Nucleus accumbens (tissue), 56 donors: Measurements from ENCODE around the gene ABCA7.
A peak's percentile ranks its signal among the peaks of the same experiment; 100 is the strongest.
"Not testable (repeated sequence)": the region's sequence is repeated elsewhere in the genome, so short reads cannot be mapped to it uniquely, and the experiment has no call there.

ENCODE experiments used
- DNase-seq, 56 donors: peaks; one replicate each; lab custom pipeline; 2025; lab: John Stamatoyannopoulos, UW

Gene ABCA7

DNA sequence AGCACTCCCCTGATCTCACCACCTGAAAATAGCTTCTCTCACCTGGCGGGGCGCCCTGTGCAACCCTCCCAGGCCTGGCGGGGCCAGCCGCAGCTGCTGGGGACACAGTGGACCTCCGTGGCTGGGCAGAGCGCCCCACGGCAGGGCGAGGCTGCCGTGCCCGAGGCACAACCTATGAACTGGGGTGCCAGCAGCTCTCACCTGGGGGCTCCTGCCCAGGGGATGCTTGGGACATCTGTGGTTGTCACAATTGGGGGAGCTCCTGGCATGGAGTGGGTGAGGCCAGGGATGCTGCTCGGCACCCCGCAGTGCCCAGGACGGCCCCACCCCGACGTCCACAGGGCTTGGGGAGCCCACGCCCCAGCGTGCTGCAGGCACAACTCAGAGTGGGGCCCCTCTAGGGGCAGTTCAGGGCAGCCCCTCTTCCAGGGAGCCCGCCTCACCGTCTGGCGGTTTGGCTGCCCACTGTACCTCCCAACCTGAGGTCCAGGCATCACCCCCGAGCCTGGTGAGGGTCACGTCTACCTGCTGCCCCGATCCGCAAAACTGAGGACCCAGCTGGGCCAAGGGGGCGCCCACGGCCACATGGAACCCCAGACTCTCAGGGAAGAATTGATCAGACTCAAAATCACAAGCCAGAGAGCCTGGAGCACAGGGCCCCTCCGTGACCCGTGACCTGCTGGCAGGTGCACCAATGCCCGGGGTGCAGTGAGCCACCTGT lies 24.7 kb upstream of the ABCA7 start:
- no peak for DNase-seq

DNA sequence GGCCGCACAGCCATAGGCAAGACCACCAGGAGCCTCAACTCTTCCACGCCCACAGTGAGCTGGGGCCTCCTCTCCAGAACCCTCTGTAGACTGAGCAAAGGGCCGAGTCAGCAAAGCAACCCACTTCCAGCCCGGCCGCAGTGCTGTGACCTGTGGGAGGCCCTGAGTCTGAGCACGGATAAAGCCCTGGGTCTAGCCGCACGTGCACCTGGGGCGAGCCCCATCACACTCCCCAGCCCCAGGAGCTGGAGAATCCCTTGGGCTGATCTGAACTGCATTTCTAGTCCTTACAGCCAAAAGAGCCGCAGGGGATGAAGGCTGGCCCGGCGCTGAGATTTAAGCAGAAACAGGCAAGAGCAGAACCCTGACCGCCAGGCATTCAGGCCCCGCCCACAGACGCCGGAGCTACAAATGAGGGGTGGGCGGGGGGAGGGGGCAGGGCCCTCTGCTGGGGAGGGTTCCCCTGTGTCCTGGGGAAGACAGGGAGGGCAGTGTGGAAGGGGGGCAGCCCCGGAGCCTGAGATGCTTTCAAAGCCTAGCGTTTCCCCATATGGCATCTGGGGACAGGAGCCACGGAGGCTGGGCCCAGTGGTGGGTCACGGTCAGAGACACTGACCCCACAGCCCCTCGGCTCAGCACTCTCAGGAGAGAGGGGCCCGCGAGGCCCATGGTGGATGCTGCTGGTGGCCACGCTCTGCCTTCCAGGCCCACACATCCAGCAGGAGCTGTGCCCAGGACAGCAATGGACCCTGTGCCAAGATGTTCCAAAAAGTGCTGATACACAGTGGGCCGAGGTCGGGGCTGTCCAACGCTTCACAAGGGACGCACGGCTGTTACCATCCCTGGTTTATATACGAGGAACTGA lies 23.9 kb upstream of the ABCA7 start:
- DNase-seq: no peak

DNA sequence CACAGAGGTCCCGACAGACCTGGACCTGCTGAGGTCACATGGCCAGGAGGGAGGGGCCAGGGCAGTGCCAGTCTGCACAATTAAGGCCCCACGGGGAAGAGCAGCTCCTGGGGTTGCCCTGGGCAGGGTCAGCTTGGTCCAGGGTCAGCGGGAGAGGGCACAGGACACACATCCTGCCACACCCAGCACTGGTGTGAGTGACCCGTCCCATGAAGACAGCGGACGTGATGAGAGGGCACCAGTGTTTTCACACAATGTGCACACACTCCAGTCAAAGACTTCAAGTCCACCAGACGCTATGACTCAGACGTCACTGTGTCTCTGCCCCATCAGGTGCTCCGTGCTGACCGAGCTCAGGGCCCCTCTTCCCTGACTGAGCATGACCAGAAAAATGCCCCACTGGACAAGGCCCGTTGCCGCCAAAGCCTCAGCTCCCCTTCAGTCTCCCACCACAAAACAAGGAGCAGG lies 23.2 kb upstream of the ABCA7 start:
- no peak for DNase-seq

DNA sequence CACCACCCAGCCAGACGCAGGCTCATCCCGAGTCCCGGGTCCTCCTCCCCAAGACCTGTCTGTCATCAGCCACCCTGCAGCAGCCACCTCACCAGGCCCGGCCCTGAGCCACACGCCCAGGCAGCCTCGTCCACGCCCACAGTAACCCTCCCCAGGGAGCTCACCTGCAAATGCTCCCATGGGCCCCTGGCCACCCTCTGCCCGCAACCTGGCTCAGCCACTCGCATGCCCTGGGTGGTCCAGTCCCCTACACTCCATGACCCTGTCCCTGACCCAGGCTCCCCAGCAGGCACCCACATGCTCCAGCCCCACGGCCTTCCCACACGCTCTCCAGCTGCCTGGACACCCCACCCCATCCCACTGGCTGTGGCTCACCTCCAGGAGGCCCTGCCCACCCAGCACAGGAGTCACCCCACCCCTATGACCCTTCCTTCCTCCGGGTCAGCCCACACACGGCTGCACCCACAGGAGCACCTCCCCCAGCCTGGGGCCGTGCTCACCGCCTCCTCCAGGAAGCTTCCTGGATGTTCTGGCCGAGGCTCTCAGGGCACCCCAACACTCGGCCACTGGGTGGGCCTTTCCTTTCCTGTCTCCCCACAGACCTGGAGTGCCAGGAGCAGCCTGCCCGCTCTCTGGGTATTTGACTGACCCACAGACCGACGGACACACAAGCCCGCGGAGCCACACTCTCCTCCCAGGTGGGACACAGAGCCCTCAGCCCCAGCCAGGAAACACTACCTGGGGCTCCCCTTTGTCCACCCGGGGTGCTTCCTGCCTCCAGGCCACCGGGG lies 22.6 kb upstream of the ABCA7 start:
- no peak for DNase-seq

- no peak for DNase-seq
These were observed 22.0 kb upstream of the ABCA7 start for GRCh38 chr19:1017906-1018305.

- no peak for DNase-seq
These were observed 21.5 kb upstream of the ABCA7 start for GRCh38 chr19:1018393-1018792.

- DNase-seq: no peak
These were observed 20.8 kb upstream of the ABCA7 start for GRCh38 chr19:1018932-1019615.

GRCh38 chr19:1019616-1019961 lies 20.3 kb upstream of the ABCA7 start:
- DNase-seq: no peak

GRCh38 chr19:1019980-1020867 lies 19.7 kb upstream of the ABCA7 start:
- peak in 8 of 56 donors; percentile 28 to 60 (median 47) for DNase-seq

GRCh38 chr19:1020868-1021425 lies 19.0 kb upstream of the ABCA7 start, which contains the start of gene TMEM259:
TMEM259 (minus strand) TSS chr19:1021123; CDS start chr19:1020996, 127 bp downstream.
- peak; percentile 57 to 99 (median 94) for DNase-seq

GRCh38 chr19:1023883-1024188 lies 16.1 kb upstream of the ABCA7 start:
- DNase-seq: not testable (repeated sequence)

- DNase-seq: not testable (repeated sequence)
These were observed 14.8 kb upstream of the ABCA7 start for GRCh38 chr19:1025080-1025479.

DNA sequence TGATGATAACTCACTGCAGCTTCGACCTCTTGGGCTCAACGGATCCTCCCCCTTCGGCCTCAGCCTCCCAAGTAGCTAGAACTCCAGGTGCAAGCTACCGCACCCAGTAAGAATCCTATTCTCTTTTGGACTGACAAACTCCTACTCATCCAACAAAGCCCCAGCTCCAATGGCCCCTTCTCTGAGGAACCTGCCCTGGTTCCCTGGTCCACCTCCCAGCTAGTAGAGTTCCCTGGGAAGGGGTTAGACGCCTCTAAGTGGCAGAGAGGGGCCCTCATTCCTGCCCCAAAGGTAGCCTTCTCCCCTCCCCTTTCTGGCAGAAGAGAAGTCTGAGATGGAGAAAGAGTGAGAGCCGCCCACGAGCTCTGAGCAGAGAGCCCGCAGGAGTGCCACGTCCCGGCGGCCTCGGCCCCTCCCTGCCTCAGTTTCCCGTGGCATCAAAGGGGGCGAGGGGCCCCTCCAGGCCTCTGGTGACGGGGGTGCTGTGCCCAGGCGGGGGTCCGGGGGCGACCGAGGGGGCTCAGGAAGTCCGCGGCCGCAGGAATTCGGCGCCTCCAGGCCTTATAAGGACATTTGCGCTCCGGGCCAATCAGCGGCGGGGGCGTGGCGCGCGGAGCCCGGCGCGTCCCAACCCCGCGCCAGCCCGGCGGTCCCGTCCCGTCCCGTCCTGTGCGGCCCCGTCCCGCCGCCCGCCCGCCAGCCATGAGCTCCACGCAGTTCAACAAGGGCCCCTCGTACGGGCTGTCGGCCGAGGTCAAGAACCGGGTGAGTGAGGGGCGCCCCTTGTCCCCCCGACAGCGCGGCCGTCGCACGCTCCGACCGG lies 13.7 kb upstream of the ABCA7 start, which contains the start of gene CNN2:
CNN2 (plus strand) TSS at position 649 of the 823 bp plus-strand sequence; CDS start at position 703, 54 bp downstream.
- peak in 3 of 56 donors; percentile 7 to 56 (median 32) for DNase-seq

- no peak for DNase-seq
These were observed 12.9 kb upstream of the ABCA7 start for GRCh38 chr19:1026783-1027649.

GRCh38 chr19:1027650-1028061 lies 12.3 kb upstream of the ABCA7 start:
- no peak for DNase-seq

DNA sequence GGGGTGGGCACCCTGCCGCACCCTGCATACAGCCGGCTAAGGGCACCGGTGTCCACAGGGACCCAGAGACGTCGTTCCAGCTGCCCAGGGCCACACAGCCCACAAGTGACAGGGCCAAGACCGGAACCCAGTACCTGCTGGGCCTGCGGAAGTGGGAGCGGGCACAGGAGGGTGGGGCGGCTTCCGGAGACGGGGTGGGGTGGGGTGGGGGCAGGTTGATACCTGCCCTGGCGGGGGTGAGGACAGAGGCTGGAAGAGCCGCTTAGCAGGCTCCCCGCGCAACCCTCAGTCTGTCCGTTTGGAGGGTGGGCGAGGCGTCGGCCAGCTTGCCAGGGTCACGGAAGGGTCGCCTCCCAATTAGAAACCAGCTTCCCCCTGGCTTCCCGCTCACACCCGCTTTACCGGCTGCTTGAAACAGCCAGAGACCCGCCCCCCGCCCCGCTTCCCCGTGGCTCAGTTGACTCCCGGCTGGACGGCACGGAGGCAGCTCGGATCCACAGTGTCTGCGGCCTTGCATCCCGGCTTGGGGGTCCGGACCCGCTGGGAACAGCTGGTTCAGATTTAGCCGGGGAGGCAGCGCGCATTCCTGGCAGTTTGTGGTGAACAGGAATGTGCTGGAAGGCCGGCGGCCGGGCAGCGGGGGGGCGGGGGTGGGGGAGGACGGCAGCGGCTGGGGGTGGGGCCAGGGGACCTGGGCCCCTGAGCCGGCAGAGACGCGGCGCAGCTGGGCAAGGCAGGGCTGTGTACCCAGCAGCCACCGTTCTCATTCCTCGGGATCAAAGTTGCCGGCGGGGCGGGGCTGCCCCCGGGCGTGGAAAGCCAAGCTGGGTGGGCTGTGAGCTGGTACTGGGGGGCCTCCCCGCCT lies 11.6 kb upstream of the ABCA7 start:
- no peak for DNase-seq
